DMS53 (cell line): ENCODE data around the gene PDLIM7.

Experiments
- DNase-seq: peaks from one replicate; lab custom pipeline; 2025; lab: John Stamatoyannopoulos, UW

The PDLIM7 gene

DNA sequence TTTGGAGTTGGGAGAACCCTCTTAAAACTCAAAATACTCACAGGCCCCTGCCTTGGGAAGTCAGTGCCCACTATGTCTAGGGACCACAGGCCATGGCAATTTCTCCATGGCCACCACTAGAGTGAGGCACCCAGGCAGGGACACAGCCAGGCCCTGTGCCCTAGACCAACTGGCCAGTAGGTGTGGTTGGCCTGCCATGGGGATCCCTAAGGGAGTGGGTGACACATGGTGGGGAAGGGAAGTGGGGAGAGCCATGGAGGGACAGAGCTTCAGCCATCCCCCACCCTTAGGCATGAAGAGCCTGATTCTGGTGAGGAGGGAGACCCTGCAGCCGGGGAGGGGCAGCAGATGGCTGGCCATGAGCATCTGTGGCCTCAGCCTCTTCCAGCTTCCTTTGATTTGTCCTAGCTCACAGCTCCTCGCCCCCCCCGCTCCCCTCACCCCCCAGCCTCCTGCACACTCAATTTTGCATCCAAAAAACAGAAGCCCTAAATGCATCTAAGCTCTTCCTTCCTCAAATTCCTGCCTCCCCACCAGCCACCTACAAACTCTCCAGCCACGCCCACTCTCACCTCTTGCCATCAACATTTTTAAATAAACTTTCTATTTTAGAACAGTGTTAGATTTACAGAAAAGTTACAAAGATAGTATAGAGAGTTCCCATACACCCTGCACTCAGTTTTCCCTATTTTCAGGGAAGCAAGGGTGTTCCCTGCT, 22.4 kb downstream of the PDLIM7 start:
- DNase-seq = no peak

DNA sequence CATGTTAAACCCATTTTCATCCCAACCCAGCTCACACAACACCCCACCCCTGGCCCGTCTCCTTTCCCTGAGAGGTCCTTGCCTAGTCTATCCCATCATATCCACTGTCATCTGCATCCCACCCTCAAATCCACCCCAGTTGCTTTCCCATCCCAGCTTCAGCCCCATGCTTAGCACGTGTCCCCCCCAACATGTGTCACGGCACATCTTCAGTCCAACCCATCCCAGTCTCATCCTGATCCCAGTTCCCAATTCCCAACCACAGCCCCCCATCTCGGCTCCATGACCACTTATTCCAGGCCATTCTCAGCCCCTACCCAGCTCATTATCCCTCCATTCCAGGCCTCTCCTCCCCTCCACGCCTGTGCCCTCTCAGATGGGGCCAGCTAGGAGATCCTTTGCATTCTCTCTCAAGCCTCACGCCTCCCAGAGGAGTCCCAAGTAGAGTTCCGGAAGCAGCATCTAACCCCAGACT, 23.4 kb downstream of the PDLIM7 start:
- DNase-seq = no peak

- DNase-seq = peak; percentile 74
Measured at GRCh38 chr5:177473443-177474001, 23.9 kb downstream of the PDLIM7 start, which contains the start of gene DBN1. Gene DBN1, minus strand, starts transcription at chr5:177473634. Its CDS starts 113 bp downstream, at chr5:177473521.

- peak; percentile 72 for DNase-seq
Measured at GRCh38 chr5:177472460-177473442, 24.7 kb downstream of the PDLIM7 start.

GRCh38 chr5:177471610-177472356, 25.6 kb downstream of the PDLIM7 start:
- no peak for DNase-seq

DNA sequence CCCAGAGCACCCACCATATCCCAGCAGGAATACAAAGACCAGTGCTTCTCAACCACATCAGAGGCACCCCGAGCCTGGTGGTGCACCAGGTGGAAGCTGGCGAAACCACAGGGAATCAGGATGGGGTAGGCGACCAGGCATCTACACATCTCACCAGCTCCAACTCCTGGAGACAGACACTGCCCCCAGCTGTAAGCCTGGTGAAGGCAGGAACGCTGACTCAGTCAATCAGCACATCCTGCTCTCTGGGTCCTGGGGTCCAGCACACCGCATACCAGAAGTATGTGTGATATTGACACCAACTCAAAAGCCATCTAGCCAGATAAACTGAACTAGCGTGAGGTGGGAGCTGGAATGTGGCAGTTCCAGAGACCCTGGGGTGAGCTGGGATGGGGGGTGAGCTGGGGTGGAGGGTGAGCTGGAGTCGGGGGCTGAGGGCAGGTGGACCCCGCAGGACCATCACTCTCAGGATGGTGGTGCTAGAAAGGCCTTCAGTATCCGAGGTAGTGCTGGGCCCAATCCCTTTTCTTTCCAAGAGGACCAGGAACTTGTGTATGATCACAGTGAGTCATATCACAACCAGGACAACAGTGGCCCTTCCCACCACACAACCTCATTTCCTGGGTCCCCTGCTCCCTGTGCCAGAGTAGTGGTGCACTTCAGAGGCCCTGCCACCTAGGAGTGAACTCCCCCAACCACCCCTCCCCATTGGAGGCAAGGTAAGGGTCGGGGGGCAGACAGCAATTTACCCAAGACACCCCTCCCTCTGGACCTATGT, 26.5 kb downstream of the PDLIM7 start:
- DNase-seq = peak; percentile 57

- DNase-seq = no peak
Measured at GRCh38 chr5:177469750-177470525, 27.5 kb downstream of the PDLIM7 start.

GRCh38 chr5:177468685-177469628, 28.4 kb downstream of the PDLIM7 start:
- DNase-seq = peak; percentile 35

GRCh38 chr5:177468329-177468684, 29.1 kb downstream of the PDLIM7 start:
- DNase-seq = no peak

DNA sequence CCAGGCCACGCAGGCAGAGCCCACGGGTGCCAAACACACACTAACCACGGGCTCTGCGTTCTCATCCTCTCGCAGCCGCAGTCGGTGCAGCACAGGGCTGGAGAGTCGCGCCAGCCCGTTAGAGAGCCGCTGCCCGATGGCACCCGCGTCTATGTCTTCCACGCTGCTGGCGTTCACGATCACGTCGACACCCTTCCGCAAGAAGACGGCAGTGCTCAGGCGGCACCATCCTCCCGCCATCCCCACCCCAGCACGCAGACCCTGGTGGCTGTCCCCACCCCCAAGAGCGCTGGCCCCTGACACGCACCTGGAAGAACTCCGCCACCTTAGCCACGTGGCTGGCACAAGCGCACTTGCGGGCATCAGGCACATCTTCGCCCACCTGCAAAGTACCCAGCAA, 30.0 kb downstream of the PDLIM7 start:
- DNase-seq = no peak

- no peak for DNase-seq
Measured at GRCh38 chr5:177466861-177467260, 30.5 kb downstream of the PDLIM7 start.

- no peak for DNase-seq
Measured at GRCh38 chr5:177465044-177465443, 32.4 kb downstream of the PDLIM7 start.

DNA sequence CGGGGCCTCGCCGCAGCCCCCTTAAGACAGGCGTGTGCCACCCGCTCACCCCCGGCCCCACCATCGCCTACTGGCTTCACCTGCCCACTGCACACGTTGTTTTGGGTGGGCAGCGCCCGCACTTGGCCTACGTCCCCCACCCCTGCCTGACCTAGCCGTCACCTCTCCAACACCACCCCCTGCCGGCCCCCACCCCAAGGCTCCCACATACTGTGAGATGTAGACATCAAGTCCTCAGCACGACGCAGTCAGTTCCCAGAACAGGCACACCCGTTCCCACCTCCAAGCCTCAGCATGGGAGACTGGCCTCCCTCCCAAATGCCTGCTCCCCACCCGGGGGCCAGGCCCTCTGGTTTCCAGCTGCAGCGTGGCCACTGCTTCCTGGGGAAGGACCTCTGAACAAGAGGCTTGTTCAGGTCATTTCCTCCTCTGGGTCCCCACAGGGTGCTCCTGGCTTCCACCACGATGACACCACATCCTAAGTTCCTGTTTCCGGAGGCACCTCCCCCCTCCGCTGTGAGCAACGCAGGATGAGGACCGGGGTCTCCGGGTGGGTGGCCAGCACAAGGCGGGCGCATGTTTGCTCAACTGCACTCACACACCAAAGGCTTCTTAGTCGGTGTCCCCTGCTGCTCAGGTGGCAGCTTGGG, 35.3 kb downstream of the PDLIM7 start:
- no peak for DNase-seq

DNA sequence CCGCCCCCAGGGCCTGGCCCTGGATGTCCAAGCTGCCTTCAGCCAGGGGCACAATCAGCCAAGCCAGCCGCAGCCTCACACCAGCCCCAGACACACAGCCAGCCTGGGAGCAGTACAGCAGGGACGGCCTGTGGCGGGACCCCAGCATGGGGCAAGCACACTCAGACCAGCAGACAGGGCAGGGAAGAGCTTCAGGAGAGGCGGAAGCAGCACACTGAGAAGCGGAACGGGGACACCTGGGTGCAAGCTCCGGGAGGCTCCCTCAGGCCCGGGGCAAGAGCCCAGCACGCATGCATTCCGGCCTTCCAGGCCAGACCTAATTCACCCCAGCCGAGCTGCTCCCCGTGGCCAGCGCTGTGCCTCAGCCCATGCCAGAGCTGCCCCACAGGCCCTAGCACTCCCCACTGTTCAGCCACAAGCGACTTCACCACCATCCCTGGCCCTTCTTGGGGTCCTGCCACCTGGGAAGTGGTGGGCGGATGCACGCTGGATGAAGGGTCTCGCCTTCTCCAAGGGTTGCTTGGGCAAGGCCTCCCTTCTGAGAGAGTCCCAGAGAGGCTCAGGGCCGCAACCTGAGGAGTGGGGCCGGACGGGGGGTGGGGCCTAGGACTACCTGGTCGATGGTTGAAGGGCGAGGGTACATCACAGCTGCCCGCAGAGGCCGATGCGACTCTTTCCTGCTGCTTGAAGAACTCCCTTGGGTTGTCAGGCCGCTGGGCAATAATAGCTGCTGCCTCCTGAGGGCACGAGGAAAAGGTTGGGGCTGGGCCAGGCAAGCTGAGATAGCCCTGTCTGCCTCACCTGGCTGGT, 37.4 kb downstream of the PDLIM7 start:
- DNase-seq = no peak

DNA sequence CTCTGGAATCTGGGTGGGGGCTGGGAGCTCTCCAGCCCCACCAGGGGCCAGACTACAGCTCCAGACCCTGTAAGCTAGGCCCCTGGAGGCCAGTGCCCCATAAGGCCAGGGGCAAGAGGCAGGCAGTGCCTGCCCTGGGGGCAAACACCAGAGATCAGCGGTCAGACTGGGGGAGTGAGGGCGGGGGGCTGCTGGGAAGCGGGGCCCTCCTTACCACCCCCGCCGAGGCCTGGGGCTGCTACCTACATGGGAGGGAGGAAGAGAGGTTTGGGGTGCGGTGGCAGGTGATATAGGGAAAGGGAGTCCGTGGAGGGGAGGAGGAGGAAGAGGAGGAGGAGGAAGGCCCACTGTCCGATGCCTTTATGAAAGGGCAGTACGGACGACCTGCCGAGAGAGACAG, 38.0 kb downstream of the PDLIM7 start:
- DNase-seq = no peak

DNA sequence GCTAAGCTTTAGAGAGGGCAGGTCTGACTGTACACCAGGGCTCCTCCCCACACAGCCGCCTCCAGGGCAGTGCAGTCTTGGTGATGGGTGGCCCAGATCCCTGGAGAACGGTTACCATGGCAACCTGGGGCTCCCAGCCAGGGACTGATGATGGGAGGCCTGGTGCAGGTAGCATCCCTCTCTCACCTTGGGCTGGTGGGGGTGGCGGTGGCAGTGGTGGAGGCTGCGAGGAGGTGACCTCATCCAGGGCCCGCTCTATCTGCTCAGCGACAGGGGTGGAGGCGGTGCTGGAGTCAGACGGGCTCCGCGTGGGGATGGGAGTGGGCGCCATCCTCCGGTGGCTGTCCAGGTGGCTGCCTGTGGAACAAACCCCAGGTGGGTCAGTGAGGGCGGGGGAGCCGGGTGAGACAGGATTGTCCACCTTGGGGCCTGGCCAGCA, 38.5 kb downstream of the PDLIM7 start:
- DNase-seq = peak; percentile 82

GRCh38 chr5:177457852-177458681, 39.3 kb downstream of the PDLIM7 start:
- DNase-seq = no peak
